ENCODE measurements around the gene CIRBP. TPM values are rescaled to one million over a fixed set of nuclear protein-coding genes. Genes with fewer than 3 reads are reported as not detected.
A peak's percentile ranks its signal among the peaks of the same experiment; 100 is the strongest.

CIRBP gene
- total RNA-seq, 1 donor = 245 TPM

DNA sequence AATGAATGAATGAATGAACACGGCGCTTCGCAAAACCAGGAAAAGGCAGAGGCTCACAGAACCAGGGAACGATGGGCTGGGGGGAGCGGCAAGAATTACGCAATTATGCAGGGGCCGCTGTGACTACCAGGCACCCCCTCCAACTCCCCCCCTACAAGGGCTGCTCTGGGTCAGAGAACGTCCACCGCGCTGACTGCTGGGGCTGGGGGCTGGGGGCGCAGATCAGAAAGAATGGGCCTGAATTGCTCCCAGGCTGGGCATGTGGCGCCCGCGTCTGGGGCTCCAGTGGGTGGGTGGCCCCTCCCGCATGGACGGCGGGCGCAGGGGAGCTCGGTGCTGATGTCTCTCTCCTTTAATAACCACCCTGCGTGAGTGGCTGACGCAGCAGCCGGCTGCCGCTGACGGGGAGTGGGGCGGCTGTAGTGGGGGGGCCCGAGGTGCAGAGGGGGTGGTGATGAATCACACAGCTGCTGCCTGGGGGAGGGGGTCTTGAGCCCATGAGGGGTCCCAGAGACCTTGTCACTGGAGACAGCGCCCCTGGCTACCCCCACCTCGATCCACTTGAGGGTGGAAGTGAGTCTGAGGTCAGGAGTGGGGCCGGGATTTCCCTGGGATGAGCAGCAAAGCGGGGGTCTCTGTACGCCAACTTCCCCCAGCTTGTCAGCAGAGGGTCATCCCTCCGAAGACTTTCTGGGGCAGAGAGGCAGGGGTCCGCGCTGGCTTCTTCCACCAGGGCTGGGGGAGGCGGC, 1.5 kb upstream of the CIRBP start:
- no peak for DNase-seq (ENCODE audit: low read depth)
- TF ChIP-seq, protein P1, sequence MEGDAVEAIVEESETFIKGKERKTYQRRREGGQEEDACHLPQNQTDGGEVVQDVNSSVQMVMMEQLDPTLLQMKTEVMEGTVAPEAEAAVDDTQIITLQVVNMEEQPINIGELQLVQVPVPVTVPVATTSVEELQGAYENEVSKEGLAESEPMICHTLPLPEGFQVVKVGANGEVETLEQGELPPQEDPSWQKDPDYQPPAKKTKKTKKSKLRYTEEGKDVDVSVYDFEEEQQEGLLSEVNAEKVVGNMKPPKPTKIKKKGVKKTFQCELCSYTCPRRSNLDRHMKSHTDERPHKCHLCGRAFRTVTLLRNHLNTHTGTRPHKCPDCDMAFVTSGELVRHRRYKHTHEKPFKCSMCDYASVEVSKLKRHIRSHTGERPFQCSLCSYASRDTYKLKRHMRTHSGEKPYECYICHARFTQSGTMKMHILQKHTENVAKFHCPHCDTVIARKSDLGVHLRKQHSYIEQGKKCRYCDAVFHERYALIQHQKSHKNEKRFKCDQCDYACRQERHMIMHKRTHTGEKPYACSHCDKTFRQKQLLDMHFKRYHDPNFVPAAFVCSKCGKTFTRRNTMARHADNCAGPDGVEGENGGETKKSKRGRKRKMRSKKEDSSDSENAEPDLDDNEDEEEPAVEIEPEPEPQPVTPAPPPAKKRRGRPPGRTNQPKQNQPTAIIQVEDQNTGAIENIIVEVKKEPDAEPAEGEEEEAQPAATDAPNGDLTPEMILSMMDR (IDR thresholded peaks at IDR 0.05; ENCODE audit: insufficient read depth, low read length) = no peak
- H3K4me3 ChIP-seq (ENCODE audit: low read depth, low read length) = peak overlapping the region; percentile 65

DNA sequence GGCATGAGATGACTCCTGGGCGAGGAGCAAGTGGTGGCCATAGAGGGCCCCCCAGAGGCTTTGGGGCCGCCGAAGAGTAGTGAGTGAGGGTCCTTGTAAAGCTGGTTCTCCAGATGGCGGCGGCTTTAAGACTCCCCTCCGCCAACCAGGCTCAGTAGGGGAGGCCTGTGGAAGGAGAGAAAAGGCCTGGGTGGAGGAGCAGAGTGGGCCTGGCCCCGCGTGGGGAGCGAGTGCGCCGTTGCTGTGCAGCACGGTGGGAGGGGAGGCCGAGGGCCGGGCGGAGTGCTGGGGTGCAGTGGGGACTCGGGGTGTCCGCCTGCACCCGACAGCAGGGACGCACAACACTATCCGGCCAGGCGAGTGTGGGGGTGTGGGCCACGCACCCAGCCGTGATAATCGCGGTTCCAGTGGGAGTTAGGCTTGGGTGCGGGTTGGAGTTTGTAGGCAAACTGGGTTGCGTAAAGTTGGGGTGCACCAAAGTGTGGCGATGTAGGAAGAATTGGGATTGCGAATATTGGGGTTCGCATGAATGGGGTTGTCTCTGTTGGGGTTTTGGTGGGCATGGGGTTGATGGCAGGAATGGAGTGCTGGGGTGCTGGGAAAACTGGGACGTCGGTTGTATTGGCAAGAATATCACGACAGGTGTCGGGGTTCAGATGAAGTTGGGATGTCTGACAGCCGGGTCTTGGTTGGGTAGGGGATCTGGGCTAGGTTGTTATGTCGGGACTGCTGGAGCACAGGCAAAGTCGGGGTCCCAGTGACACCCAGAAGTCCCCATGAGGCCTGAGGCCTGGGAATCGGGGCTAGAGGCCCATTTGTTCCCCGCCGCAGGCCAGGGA, 687 bp upstream of the CIRBP start:
- no peak for DNase-seq (ENCODE audit: low read depth)
- peak overlapping the region; percentile 17 for H3K4me3 ChIP-seq (ENCODE audit: low read depth, low read length)
- TF ChIP-seq, protein P1 (IDR thresholded peaks at IDR 0.05; ENCODE audit: insufficient read depth, low read length) = no peak

DNA sequence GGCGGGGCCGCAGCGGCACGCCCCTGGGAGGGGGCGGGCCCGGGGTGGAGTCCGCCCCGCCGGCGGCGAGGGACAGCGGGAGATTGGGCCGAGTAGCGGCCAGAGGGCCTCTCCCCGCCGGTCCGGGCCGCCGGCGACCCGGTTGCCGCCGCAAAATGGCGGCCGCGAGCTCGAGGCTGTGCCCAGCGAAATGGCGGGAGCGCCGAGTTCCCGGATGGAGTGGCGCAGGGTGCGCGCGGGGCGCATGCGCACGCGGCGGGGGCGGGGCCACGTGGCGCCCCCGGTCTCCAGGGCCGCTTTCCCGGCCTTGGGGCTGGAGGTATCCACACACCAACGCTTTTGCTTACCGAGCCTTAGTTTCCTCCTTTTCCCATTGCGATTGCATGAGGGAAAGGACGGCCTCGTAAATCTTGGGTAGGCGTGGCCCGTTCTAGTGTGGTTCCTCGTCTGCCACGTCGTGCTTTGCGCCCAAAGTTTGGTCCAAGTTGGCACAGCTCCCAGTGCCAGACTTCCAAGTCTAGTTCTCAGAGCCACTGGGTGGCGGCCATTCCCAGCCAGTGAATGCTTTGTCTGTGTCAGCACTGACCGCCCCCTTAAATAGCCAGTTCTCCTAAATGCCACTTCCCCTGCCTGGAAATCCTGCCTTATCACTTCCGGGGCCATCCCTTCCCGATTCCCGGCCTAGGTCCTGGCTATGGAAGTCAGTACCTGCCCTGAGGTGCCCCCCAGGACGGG, 513 bp downstream of the CIRBP start:
- TF ChIP-seq, protein P1 (IDR thresholded peaks at IDR 0.05; ENCODE audit: insufficient read depth, low read length) = peak; percentile 13
- DNase-seq (ENCODE audit: low read depth) = peak; percentile 95
- peak overlapping the region; percentile 87 for H3K4me3 ChIP-seq (ENCODE audit: low read depth, low read length)

DNA sequence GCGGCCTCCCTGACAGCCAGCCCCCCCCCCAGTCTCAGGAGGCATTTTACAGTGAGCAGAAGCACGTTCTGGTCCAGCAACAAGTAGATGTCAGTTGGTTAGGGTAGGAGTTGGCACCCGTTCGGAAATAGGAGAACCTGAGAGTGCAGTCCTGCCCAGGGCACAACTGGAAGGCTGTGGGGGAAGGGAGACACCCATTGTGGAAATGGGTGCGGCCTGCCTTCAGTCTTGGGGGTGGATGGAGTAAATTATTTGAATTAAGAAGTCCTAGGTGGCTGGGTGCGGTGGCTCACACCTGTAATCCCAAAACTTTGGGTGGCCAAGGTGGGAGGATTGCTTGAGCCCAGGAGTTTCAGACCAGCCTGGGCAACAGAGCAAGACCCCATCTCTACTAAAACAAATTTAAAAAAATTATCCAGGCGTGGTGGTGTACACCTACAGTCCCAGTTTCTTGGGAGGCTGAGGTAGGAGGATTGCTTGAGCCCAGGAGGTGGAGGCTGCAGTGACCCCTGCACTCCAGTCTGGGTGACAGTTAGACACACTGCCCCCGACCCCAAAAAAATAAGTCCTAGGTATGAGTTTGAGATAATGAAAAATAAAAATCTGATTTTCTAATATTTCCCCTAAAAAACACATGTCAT, 1.2 kb downstream of the CIRBP start:
- no peak for DNase-seq (ENCODE audit: low read depth)
- peak overlapping the region; percentile 87 for H3K4me3 ChIP-seq (ENCODE audit: low read depth, low read length)
- TF ChIP-seq, protein P1 (IDR thresholded peaks at IDR 0.05; ENCODE audit: insufficient read depth, low read length) = no peak

GRCh38 chr19:1270854-1271527, 1.9 kb downstream of the CIRBP start:
- TF ChIP-seq, protein P1 (IDR thresholded peaks at IDR 0.05; ENCODE audit: insufficient read depth, low read length) = no peak
- peak overlapping the region; percentile 87 for H3K4me3 ChIP-seq (ENCODE audit: low read depth, low read length)
- no peak for DNase-seq (ENCODE audit: low read depth)

Data from fibroblast of the aortic adventitia (primary cell).